Measurements from ENCODE around the gene DISP2. TPM values are rescaled to one million over a fixed set of nuclear protein-coding genes. Genes with fewer than 3 reads are reported as not detected.

The DISP2 gene
- total and polyA plus RNA-seq, 9 of the 15 experiments (the other 6 are each of a cell fraction or from before 2014, with no cell fraction given) = 0.06 to 0.89 (median 0.15) TPM; not detected in 1

GRCh38 chr15:40427188-40427587 lies 69.2 kb downstream of the DISP2 start (continued):
- TF ChIP-seq RERE (CRISPR knock-in tag; IDR thresholded peaks at IDR 0.05; ENCODE audit: borderline replicate concordance) = no peak
- TF ChIP-seq, protein P1, sequence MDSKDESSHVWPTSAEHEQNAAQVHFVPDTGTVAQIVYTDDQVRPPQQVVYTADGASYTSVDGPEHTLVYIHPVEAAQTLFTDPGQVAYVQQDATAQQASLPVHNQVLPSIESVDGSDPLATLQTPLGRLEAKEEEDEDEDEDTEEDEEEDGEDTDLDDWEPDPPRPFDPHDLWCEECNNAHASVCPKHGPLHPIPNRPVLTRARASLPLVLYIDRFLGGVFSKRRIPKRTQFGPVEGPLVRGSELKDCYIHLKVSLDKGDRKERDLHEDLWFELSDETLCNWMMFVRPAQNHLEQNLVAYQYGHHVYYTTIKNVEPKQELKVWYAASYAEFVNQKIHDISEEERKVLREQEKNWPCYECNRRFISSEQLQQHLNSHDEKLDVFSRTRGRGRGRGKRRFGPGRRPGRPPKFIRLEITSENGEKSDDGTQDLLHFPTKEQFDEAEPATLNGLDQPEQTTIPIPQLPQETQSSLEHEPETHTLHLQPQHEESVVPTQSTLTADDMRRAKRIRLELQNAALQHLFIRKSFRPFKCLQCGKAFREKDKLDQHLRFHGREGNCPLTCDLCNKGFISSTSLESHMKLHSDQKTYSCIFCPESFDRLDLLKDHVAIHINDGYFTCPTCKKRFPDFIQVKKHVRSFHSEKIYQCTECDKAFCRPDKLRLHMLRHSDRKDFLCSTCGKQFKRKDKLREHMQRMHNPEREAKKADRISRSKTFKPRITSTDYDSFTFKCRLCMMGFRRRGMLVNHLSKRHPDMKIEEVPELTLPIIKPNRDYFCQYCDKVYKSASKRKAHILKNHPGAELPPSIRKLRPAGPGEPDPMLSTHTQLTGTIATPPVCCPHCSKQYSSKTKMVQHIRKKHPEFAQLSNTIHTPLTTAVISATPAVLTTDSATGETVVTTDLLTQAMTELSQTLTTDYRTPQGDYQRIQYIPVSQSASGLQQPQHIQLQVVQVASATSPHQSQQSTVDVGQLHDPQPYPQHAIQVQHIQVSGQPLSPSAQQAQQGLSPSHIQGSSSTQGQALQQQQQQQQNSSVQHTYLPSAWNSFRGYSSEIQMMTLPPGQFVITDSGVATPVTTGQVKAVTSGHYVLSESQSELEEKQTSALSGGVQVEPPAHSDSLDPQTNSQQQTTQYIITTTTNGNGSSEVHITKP (IDR thresholded peaks at IDR 0.05; ENCODE audit: partially characterized antibody) = no peak
- TF ChIP-seq ARID1B (IDR thresholded peaks at IDR 0.05) = peak; percentile 94
- no peak for TF ChIP-seq MCM5 (IDR thresholded peaks at IDR 0.05; ENCODE audit: low read depth)
- no peak for TF ChIP-seq ZNF785 (CRISPR knock-in tag; IDR thresholded peaks at IDR 0.05)
- no peak for TF ChIP-seq SP1 (CRISPR knock-in tag; IDR thresholded peaks at IDR 0.05)
- TF ChIP-seq, protein P2, sequence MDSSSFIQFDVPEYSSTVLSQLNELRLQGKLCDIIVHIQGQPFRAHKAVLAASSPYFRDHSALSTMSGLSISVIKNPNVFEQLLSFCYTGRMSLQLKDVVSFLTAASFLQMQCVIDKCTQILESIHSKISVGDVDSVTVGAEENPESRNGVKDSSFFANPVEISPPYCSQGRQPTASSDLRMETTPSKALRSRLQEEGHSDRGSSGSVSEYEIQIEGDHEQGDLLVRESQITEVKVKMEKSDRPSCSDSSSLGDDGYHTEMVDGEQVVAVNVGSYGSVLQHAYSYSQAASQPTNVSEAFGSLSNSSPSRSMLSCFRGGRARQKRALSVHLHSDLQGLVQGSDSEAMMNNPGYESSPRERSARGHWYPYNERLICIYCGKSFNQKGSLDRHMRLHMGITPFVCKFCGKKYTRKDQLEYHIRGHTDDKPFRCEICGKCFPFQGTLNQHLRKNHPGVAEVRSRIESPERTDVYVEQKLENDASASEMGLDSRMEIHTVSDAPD (CRISPR knock-in tag; IDR thresholded peaks at IDR 0.05) = no peak
- TF ChIP-seq ZFX (CRISPR knock-in tag; IDR thresholded peaks at IDR 0.05) = no peak
- no peak; the same call in 1 of the 2 replicates for TF ChIP-seq FOXM1 (IDR thresholded peaks at IDR 0.05; ENCODE audit: low read depth)
- no peak for TF ChIP-seq FOXM1 (CRISPR knock-in tag; IDR thresholded peaks at IDR 0.05; ENCODE audit: low read depth)
- TF ChIP-seq PATZ1 (CRISPR knock-in tag; IDR thresholded peaks at IDR 0.05; ENCODE audit: borderline replicate concordance) = no peak
- no peak for TF ChIP-seq ZNF263 (CRISPR knock-in tag; IDR thresholded peaks at IDR 0.05; ENCODE audit: borderline replicate concordance)
- TF ChIP-seq RFX1 (IDR thresholded peaks at IDR 0.05) = no peak
- TF ChIP-seq MEIS2 (IDR thresholded peaks at IDR 0.05; ENCODE audit: partially characterized antibody) = peak; percentile 11
- TF ChIP-seq HIVEP1 (CRISPR knock-in tag; IDR thresholded peaks at IDR 0.05) = no peak
- TF ChIP-seq ZNF436 (CRISPR knock-in tag; IDR thresholded peaks at IDR 0.05) = no peak
- no peak for TF ChIP-seq GTF2A2 (tag; IDR thresholded peaks at IDR 0.05)

Data from K562 (cell line).